HepG2 (cell line): Measurements from ENCODE around the gene MAPK12. TPM values are rescaled to one million over a fixed set of nuclear protein-coding genes. Genes with fewer than 3 reads are reported as not detected.

Source experiments
- ATAC-seq: fragments of 200-7000 bp; cut with Tn5 transposase; 3 replicates; pipeline ENCODE4 v1.9.1; 2020; ENCODE audit warnings: mild to moderate bottlenecking, moderate library complexity
- BruUV-seq: library from RNA; stranded (reverse); fragments of 400-500 nt; replicated peaks from 2 replicates; lab custom pipeline; 2021; lab: Mats Ljungman, UMichigan
- CTCF ChIA-PET: fragments of 300-600 bp; formaldehyde crosslinking; extraction: SDS; loops from one replicate; lab custom pipeline; 2021; ENCODE audit warnings: low total read pairs, inconsistent platforms, low intra/inter-chr PET ratio; lab: Yijun Ruan, JAX
- POLR2A ChIA-PET: fragments of 350-600 bp; sonication (Branson Sonifier 250); formaldehyde crosslinking; loops from one replicate; lab custom pipeline; 2020; ENCODE audit warnings: antibody characterized with exemption, inconsistent platforms; lab: Yijun Ruan, JAX
- DNase-seq: peaks from one replicate; pipeline ENCODE4 v3.0.0-alpha.2; 2015; ENCODE audit warnings: low spot score
- FAIRE-seq: peaks from 3 replicates; lab custom pipeline; 2011; peaks lifted over from hg19 to GRCh38; lab: Jason Lieb, UNC
- H2AFZ ChIP-seq: one replicate; pipeline ENCODE4 v1.6.1; 2011; ENCODE audit warnings: low read length, inconsistent platforms
- H3K27ac ChIP-seq: fragments of 300-600 bp; 3 replicates; pipeline ENCODE4 v1.8.0; 2011; ENCODE audit warnings: mixed run types, mild to moderate bottlenecking, mixed read lengths, low read length, inconsistent platforms; ENCODE audit not compliant: insufficient read depth; ENCODE audit errors: extremely low read length
- H3K27me3 ChIP-seq, 2 experiments: fragments of 200-600 bp in 1 of 2; 2 replicates in 1 of 2; 3 replicates in 1 of 2; pipeline versions ENCODE4 v1.6.0 to v1.8.0; 2011; ENCODE audit warnings: low read length in 2 of 2, mild to moderate bottlenecking in 2 of 2, moderate library complexity in 2 of 2, inconsistent platforms in 1 of 2; ENCODE audit not compliant: insufficient read depth in 2 of 2, control insufficient read depth in 1 of 2
- H3K36me3 ChIP-seq, 2 experiments: fragments of 200-600 bp in 1 of 2; replicated peaks in 1 of 2; 2 replicates in 1 of 2; 3 replicates in 1 of 2; pipeline versions ENCODE4 v1.5.1 to v1.8.0; 2011; ENCODE audit warnings: low read length in 2 of 2, inconsistent platforms in 1 of 2; ENCODE audit not compliant: insufficient read depth in 2 of 2, control insufficient read depth in 1 of 2
- H3K4me1 ChIP-seq: 2 replicates; pipeline ENCODE4 v1.5.1; 2012; ENCODE audit warnings: low read length, inconsistent platforms; ENCODE audit not compliant: insufficient read depth
- H3K4me2 ChIP-seq: 2 replicates; pipeline ENCODE4 v1.6.0; 2011; ENCODE audit warnings: low read depth, low read length, inconsistent platforms
- H3K4me3 ChIP-seq, 3 experiments: fragments of 200-600 bp in 1 of 3; sonication (generic), shearing (Covaris generic) in 1 of 3; replicated peaks in 1 of 3; 2 replicates each; pipeline ENCODE4 v1.5.1; 2011 to 2016; ENCODE audit warnings: low read length in 3 of 3, inconsistent platforms in 2 of 3, low read depth in 2 of 3, mild to moderate bottlenecking in 2 of 3, control low read depth in 1 of 3, mixed read lengths in 1 of 3; ENCODE audit not compliant: insufficient read depth in 1 of 3
- H3K79me2 ChIP-seq: one replicate; pipeline ENCODE4 v1.6.1; 2011; ENCODE audit warnings: low read length, inconsistent platforms; ENCODE audit not compliant: insufficient read depth
- H3K9ac ChIP-seq: 2 replicates; pipeline ENCODE4 v1.6.0; 2011; ENCODE audit warnings: mild to moderate bottlenecking, low read depth, low read length, inconsistent platforms; ENCODE audit not compliant: insufficient read depth
- H3K9me3 ChIP-seq: 2 replicates; pipeline ENCODE4 v1.5.1; 2012; ENCODE audit warnings: mild to moderate bottlenecking, low read length
- H4K20me1 ChIP-seq: 2 replicates; pipeline ENCODE4 v1.6.0; 2011; ENCODE audit warnings: inconsistent platforms, mild to moderate bottlenecking, low read length, moderate library complexity; ENCODE audit not compliant: insufficient read depth
- AGO2 ChIP-seq: fragments of 200-400 bp; formaldehyde crosslinking; optimal IDR thresholded peaks from 2 replicates; pipeline ENCODE3; 2017; ENCODE audit warnings: mild to moderate bottlenecking, low read depth, low read length, moderate library complexity
- HNRNPK ChIP-seq: fragments of 200-400 bp; formaldehyde crosslinking; IDR thresholded peaks from 2 replicates; pipeline ENCODE4 v1.6.1; 2018; ENCODE audit warnings: low read length, low read depth, moderate library complexity, mild to moderate bottlenecking; ENCODE audit not compliant: poor library complexity, severe bottlenecking
- KDM5B ChIP-seq: sonication (generic); formaldehyde crosslinking; IDR thresholded peaks from 2 replicates; pipeline ENCODE4 v1.4.0; 2020; ENCODE audit warnings: missing genetic modification reagents, mild to moderate bottlenecking, borderline replicate concordance
- RBFOX2 ChIP-seq: fragments of 200-400 bp; formaldehyde crosslinking; IDR thresholded peaks from 2 replicates; pipeline ENCODE4 v1.6.1; 2017; ENCODE audit warnings: low read depth, mild to moderate bottlenecking, low read length
- SP140L ChIP-seq: sonication (generic); formaldehyde crosslinking; IDR thresholded peaks from 2 replicates; pipeline ENCODE4 v1.4.0; 2020; ENCODE audit warnings: missing genetic modification reagents, borderline replicate concordance
- ZMYM4 ChIP-seq: sonication (generic); formaldehyde crosslinking; IDR thresholded peaks from 2 replicates; pipeline ENCODE4 v1.8.1; 2023; ENCODE audit warnings: mild to moderate bottlenecking, missing genetic modification reagents
- WGBS: methylation state at CpG from one replicate; pipeline ENCODE4 v1.1.6; 2017; ENCODE audit warnings: low lambda C conversion rate; 5-methylcytosine and 5-hydroxymethylcytosine counted together
- in situ Hi-C: cut with HindIII; loops from 2 replicates; pipeline ENCODE4 v1.10.0; 2017; ENCODE audit warnings: low pct_unique_long_range_greater_than_20kb; ENCODE audit not compliant: extremely low pct_ligation_motif_present
- intact Hi-C: fragments of 100-400 bp; cut with micrococcal nuclease; formaldehyde crosslinking; loops from one replicate; pipeline ENCODE4 v1.10.0; 2022; ENCODE audit not compliant: unreplicated experiment
- polyA plus RNA-seq, 8 experiments: library from polyadenylated mRNA; depleted of rRNA in 3 of 8; stranded (reverse) in 7 of 8; unstranded in 1 of 8; fragments of >200 nt; fragmentation: Illumina TruSeq in 4 of 8; extraction: Trizol in 4 of 8; gene quantifications; 2 replicates each; pipeline versions ENCODE4 v1.2.1 to v1.2.3, GENCODE V29; 2011 to 2016; ENCODE audit warnings: low read depth in 4 of 8, missing spikeins in 1 of 8, mixed read lengths in 1 of 8; ENCODE audit not compliant: insufficient read depth in 1 of 8
- total RNA-seq, 5 experiments: library from RNA; depleted of rRNA; stranded (reverse); fragments of >200 nt; fragmentation: Illumina TruSeq; extraction: Trizol; gene quantifications; 2 replicates each; pipeline ENCODE4 v1.2.3, GENCODE V29; 2016; ENCODE audit warnings: low read depth in 1 of 5
- TF ChIP-seq, protein P1 (sequence below): sonication (generic); formaldehyde crosslinking; IDR thresholded peaks from 2 replicates; pipeline ENCODE4 v1.4.0; 2020; ENCODE audit warnings: missing genetic modification reagents

Gene MAPK12
- total and polyA plus RNA-seq, 2 of the 13 experiments (the other 11 are each of a cell fraction or from before 2014, with no cell fraction given) = 22.2 to 23.3 TPM

DNA sequence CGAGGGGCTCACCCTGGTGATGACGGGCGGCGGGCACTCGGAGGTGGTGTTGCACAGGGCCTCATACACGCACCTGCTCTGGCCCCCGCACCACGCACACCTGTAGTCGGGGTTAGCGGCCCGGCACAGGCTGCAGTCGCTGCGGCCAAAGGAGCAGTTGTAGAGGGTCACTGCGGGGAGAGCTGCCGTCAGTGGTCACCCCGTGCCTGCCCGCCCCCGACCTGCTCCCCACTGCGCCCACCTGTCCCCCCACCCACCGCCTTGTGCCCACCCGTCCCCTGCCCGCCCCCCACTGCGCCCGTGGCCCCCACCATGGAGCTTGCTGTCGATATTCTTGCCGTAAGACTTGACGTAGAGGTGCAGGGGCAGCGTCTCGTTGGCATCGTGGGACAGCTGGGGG, 22.3 kb upstream of the MAPK12 start:
- no peaks in the 10 kb centered on the region for H3K4me1 ChIP-seq
- POLR2A ChIA-PET = no interaction called here
- CTCF ChIA-PET = no interaction called here
- no peak overlapping the region for H3K4me2 ChIP-seq
- no peak overlapping the region for H3K9ac ChIP-seq
- intact Hi-C loops = no loop called here
- H4K20me1 ChIP-seq = peaks cover 4% of the 10 kb centered on the region; the same call in 1 of the 2 replicates
- in situ Hi-C loops = no loop called here
- H3K36me3 ChIP-seq = peaks cover 34 to 50% of the 10 kb centered on the region in 2 experiments; a peak in 4 of 5 replicates
- ATAC-seq = no peak
- no peak overlapping the region for H3K4me3 ChIP-seq
- no TSS peak for BruUV-seq
- TF ChIP-seq KDM5B = no peak
- 0 out of 2 replicates have a peak, but pooled peaks have one; percentile 12 for TF ChIP-seq RBFOX2
- TF ChIP-seq HNRNPK = peak; percentile 4
- no peak for FAIRE-seq
- no peaks in the 10 kb centered on the region for H3K79me2 ChIP-seq
- H3K27me3 ChIP-seq = no peaks in the 10 kb centered on the region
- 96% methylated on average over 15 of the region's 30 CpGs for WGBS
- no peak overlapping the region for H2AFZ ChIP-seq
- no peak for DNase-seq
- no peak overlapping the region for H3K27ac ChIP-seq
- no peaks in the 10 kb centered on the region for H3K9me3 ChIP-seq

DNA sequence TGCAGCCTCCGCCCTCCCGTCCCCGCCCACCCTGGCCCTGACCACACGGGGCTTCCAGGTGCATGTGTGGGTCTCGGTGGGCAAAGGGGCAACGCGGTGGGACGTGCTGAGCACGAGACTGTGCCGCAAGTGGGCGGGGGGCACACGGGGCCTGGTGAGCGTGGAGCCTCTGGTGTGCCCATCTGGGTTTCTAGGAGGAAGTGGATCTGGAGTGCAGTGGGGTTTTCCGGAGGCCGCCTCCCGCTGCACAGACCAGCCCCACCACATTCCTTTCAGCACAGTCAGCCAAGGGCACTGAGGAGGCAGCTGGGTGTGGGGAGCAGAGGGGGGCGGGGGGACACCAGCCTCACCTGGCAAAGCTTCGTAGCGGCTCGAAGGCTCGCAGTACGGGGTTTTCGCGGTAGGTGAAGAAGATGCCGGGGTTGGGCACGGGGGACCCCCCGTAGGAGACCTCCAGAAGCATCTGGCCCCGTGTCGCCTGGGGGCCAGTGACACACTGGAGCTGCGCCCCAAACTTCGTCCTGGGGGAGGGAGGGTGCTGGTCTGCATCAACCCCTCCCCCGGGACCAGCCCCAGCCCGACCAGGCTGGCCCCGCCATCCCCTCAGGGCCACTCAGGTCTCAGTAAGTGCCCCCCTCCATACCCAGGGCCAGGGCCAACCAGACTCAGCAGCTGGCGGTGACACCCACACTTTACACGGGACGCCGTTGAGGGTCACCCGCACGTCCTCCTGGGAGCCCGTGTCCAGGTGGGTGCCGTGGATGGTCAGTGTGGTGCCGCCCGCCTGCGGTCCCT, 21.1 kb upstream of the MAPK12 start:
- 98% methylated on average over 37 of the region's 45 CpGs for WGBS
- intact Hi-C loops = no loop called here
- no peak overlapping the region for H3K27ac ChIP-seq
- FAIRE-seq = no peak
- H3K27me3 ChIP-seq = no peaks in the 10 kb centered on the region
- H3K79me2 ChIP-seq = no peaks in the 10 kb centered on the region
- H3K9me3 ChIP-seq = no peaks in the 10 kb centered on the region
- BruUV-seq = no TSS peak
- TF ChIP-seq AGO2 (peak; percentile 30), ZMYM4 (CRISPR knock-in tag) (no peak), SP140L (CRISPR knock-in tag) (no peak)
- TF ChIP-seq, protein P1, sequence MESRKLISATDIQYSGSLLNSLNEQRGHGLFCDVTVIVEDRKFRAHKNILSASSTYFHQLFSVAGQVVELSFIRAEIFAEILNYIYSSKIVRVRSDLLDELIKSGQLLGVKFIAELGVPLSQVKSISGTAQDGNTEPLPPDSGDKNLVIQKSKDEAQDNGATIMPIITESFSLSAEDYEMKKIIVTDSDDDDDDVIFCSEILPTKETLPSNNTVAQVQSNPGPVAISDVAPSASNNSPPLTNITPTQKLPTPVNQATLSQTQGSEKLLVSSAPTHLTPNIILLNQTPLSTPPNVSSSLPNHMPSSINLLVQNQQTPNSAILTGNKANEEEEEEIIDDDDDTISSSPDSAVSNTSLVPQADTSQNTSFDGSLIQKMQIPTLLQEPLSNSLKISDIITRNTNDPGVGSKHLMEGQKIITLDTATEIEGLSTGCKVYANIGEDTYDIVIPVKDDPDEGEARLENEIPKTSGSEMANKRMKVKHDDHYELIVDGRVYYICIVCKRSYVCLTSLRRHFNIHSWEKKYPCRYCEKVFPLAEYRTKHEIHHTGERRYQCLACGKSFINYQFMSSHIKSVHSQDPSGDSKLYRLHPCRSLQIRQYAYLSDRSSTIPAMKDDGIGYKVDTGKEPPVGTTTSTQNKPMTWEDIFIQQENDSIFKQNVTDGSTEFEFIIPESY = peak; percentile 50; the same call in 1 of the 2 replicates
- TF ChIP-seq, all 625 proteins: peak for 2
- ATAC-seq = no peak
- H3K4me1 ChIP-seq = no peaks in the 10 kb centered on the region
- no peak for DNase-seq
- H3K4me2 ChIP-seq = no peak overlapping the region
- in situ Hi-C loops = no loop called here
- no peaks in the 10 kb centered on the region for H4K20me1 ChIP-seq
- POLR2A ChIA-PET = no interaction called here
- H3K36me3 ChIP-seq = peaks cover 36 to 52% of the 10 kb centered on the region in 2 experiments; a peak in 4 of 5 replicates
- no peak overlapping the region for H2AFZ ChIP-seq
- CTCF ChIA-PET = no interaction called here
- H3K4me3 ChIP-seq = no peak overlapping the region
- H3K9ac ChIP-seq = no peak overlapping the region
